ENCODE measurements around the gene WDR83.

GRCh38 chr19:12689012-12689411, 22.4 kb downstream of the WDR83 start:
- TF ChIP-seq CTCF (IDR thresholded peaks at IDR 0.05) = no peak
- TF ChIP-seq POLR2A (IDR thresholded peaks at IDR 0.05) = no peak

Data from esophagus squamous epithelium (tissue), 4 donors.